ENCODE measurements around the gene SMAD3.

The SMAD3 gene

DNA sequence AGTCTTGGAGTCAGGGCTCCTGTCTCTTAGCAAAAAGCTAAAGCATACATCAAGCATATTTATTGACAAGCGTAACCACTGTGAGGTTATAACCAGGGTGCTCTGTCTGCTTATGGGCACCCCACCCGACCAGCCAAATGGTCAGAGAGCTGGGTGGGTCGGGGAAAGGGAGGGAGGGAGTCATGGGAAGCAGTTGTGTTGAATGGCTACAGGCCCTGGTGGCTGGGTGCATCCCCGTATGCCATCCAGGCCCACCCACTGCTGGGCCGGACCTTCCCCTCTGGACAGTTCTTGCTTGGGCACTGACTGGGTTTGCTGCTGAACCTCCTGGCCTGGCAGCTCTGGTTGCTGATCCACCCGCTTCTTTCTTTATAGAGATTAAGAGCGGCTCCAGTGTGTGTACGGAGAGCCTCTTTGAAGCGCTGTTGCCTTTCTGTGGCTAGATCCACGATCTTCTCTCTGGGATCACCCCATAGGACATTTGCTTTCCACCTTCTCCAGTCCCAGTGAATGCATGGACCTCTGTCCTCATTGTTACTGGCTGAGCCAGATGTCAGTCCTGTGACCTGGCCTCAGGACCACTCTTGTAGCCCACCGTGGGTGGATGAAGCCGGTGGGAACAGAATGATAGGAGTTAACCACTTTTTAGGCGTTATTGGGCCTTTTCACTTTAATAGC is 59.6 kb downstream of the SMAD3 start:
- DNase-seq (ENCODE audit: low read depth in 1 of 2, low spot score in 1 of 2): no peak

DNA sequence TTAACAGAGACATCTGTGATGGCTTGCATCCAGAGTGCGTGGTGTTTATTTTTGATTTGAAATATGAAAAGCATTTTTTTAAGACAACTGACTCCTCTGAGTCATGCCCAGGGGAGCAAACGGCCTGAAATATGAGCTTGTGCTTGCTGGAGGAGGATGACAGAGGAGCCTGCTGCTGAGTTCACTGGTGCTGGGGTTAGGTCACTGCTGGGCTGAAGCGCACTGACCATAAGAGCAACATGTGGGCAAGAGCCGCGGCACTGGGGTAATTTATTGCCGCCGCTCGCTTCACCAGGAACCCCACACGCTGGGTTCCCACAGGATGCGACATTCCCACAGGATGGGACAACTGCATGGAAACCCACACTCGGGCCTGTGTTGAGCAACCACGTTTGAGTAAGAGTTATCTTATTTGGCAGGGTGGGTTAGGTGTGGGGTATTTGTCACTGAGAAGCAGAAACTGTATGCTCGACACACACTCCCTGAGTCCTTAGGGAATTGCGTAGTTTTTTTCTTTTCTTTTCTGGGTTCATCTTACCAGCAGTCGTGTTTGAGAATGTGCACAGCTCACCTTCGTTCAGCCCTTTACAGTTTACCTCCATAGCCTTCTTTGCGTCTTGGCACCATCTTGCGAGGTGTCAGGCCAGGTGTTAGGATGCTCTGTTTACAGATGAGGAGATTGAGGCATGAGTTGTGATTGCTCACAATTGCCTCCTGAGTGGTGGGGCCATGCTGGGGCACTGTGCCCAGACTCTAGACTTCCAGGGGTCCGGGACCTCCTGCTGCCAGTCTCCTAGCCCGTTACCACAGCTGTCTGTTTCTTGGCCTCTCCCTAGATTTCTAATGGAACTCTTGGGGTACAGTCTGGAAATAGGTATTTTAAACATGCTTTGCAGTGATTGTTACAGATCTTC is 60.4 kb downstream of the SMAD3 start:
- no peak for DNase-seq (ENCODE audit: low read depth in 1 of 2, low spot score in 1 of 2)

DNA sequence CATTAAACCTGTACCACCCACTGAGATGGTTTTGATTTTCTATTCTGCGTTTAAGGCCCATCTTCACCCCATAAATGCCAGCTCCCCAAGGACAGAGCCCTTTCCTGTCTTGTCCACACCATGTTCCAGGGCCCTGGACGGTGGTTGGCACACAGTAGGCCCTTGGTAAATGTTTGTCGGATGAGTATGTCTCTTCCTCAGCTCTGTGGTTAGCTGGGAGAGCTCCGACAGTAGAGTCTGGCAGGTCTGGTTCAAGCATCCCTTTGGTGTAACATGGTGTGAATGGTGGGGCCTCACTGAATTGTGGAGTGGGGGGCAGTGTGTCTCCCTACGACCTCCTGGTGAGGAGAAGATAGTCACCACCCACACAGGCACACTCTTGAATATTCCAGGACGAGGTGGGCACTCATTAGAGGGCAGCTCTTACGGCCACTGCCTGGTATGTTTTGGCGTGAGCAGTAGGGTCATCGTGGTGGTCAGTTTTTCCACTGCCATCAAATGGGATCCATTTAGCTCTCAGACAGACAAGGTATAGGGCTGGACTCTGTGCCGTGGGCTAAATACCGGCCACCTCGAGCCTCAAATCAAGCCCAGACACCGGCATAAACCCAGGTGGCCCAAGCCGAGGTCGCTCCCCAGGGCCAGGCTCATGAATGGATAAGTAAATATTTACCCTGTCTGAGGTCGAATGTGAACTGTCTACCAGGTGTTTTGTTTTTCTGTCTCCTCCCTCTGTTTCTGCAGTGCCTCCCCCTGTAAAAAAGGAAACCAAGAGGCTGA is 61.3 kb downstream of the SMAD3 start:
- no peak for DNase-seq (ENCODE audit: low read depth in 1 of 2, low spot score in 1 of 2)

DNA sequence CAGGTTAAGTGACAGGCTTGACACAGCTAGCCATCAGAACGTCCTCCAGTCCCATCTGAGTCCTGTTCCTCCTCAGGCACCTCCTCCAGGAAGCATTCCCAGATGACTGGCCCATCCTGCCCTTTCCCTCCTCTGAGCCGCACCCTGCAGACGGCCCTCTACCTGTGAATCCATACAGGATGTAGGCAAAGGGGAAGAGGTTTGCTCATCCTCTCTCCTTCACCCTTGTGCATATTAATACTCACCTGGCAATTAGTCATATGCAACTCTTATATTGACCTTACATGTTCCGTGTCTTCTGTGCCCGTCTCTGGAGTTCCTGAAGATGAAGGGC is 61.9 kb downstream of the SMAD3 start:
- DNase-seq (ENCODE audit: low read depth in 1 of 2, low spot score in 1 of 2): no peak

DNA sequence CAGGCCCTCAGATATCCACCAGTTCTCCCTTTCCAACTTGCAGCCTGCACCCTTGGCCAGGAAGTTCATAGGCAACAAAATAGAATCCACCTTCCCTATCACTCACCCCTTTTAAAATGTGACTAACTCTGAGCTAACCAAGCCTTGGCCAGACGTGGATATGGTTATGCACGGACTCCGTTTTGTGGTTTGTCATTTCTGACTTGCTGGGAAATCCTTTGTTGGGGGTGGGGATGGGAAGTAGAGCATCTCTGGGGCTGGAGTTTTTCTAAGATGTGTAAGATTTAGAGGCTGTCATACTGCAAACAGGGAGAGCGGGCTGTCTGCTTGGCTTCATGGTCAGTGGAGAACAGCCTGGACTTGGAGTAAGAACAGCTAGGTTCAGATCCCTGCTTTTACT is 62.6 kb downstream of the SMAD3 start:
- no peak for DNase-seq (ENCODE audit: low read depth in 1 of 2, low spot score in 1 of 2)

DNA sequence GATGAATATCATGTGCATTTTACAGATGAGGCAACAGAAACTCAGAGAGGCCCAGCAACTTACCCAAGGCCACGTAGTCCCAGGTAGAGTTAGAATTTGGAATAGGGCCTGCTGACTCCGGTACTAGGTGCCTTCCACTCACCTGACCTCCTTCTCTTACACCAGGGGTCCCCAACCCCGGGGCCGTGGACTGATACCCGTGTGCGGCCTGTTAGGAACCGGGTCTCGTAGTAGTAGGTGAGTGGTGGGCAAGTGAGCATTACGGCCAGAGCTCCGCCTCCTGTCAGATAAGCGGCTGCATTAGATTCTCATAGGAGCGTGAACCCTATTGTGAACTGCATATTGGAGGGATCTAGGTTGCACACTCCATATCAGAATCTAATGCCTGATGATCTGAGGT is 64.8 kb downstream of the SMAD3 start:
- DNase-seq (ENCODE audit: low read depth in 1 of 2, low spot score in 1 of 2): no peak

DNA sequence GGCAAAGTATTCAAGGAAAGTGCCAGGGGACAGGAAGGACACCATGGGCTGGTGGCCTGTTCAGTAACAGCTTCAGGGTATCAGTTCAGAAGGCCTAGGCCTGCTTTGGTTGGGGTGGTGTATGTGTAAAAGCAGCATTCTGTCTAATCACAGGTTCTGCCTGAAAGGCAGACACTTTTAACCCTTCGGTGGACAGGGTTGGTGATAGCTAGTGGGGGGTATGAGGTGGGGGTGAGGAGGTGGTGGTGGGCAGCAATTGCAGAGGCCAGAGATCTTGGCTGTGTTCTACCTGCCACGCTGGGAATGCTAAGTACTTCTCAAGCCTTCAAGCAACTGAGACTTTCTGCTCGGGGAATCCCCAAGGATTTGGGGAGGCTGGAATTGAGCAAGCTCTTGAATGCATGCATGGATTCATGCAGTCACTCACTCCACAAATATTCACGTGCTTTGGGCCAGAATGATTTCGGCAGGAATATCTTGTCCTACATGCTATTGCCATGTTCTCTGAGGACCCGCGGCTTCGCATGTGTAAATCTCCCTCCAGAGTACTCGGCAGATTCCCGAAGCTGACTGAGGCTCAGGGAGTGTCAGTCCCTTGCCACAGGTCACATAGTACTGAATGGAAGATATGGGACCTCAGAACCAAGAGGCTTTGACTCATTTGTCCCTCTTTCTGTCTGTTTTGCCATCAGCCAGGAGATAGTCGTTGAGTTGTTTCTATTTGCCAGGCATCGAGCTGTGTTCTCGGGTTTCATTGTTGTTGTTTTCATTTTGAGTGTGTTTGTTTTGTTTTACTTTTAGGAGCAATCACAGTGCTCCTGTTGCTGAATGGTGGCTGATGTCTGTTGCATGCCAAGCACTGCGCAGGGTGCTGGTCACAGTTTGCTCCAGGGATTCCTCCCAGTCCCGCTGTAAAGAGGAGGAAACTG is 65.5 kb downstream of the SMAD3 start:
- no peak for DNase-seq (ENCODE audit: low read depth in 1 of 2, low spot score in 1 of 2)

DNA sequence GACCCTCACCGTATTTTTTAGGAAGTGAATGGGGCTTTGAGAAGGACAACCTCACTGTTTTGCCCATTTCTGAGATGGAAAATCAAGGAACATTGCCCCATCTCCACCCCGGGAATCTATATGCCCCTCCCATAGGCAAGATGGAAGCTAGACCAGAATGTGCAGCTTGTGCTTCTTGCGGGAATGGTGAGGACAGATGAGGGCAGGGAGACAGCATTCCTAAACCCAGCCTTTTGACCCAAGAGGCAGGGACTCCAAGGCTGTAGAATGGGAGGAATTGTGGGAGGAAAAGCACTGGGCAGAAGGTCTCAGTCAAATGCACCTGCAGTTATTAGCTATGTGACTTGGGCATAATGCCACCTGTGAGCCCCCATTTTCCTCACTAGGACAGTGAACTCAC is 66.9 kb downstream of the SMAD3 start:
- no peak for DNase-seq (ENCODE audit: low read depth in 1 of 2, low spot score in 1 of 2)

DNA sequence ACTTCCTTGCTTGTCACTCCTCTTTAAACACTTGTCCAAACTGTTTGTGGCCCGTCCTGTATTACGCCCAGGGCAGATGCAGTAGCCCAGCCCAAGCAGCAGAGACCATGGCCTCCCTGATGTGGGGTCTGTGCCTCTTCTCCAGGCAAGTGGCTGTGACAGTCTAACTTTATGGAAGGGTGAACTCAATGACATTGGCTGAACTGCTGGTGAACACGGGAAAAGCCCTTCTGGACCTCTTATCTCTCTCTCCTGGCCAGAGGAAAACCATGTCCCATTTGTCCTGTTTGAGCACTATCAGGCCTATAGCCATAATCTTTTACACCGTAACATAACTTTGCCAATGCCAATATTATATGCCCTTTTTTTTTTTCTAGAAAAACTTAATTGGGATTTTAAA is 67.6 kb downstream of the SMAD3 start:
- no peak for DNase-seq (ENCODE audit: low read depth in 1 of 2, low spot score in 1 of 2)

DNA sequence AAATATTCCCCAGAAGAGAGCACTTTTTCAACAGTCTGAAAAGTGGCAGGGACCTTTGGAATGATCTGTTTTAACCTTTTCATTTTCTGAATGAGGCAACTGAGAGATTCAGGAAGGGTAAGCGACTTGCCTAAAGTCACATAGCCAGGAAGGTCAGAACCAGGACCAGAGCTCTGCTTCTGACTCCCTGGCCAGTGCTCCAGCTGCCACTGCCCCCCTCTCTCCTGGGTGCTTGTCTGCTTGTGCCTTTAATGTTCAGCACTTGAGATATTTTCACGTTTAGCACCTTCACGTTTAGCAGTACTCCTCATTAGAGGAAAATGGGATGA is 68.3 kb downstream of the SMAD3 start:
- DNase-seq (ENCODE audit: low read depth in 1 of 2, low spot score in 1 of 2): no peak

DNA sequence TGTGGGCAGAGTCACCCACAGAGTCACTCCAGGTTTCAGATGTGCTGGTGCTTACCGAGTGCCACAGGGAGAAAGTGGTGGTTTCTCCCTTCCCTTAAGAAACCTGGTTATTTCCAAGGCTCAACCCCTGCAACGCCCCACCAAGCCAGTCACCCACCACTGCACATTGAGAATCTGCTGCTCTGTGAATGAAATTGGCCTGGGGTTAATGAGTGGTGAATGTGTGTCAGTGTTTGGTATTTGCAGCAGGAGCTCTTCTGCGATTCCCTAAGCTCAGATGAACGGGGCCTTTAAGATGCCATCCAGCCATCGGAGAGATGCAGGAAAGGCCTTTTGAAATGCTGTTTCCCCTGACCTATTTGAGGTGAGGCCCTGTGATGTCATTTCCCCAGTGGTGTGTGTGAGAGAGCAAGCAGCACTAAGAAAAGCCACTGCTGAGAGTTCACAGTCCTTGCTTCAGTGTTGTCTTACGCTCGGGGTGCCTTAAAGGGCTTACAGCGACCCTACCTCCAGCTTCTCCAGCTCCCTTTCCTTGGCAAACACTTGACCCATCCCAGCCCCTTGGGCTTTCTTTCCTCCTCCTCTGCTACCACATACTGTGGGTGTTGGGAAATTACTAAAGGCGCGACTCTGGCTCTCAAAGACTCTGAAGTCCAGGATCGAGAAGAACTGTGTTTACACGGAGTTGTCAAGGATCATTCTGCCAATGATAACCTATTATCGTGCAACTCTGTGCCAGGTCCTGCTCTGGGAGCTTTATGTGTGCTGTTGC is 68.9 kb downstream of the SMAD3 start:
- peak; percentile 22 to 42 for DNase-seq (ENCODE audit: low read depth in 1 of 2, low spot score in 1 of 2)

DNA sequence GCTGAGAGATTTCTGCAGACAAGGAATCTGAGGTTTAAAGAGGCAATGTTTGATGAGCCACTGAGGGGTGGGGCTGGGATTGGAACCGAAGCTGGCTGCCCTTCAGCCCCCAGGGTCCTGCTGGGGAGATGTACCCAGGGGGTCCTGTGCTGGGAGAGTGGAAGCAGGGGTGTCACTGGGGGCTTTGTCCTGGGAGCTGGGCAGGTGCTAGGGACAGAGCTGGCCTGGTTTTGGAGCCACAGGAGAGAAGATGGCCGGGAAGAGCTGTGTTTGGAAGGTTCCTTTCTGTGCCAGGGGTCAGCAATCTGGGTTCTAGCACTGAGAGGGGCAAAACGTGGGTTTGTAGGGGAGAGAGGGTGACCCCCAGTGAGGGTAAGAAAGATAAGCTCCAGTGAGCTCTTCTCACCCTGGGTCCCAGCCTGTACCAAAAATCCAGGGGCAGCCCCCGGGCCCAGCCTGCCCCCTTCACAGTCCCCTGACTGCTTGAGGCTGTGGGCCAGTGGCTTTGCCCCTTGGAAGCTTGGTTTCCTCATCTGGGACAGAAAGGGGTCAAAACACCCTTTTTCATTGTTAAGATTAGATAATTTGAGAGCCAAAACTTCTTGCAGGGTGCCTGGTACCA is 69.6 kb downstream of the SMAD3 start:
- no peak for DNase-seq (ENCODE audit: low read depth in 1 of 2, low spot score in 1 of 2)

DNA sequence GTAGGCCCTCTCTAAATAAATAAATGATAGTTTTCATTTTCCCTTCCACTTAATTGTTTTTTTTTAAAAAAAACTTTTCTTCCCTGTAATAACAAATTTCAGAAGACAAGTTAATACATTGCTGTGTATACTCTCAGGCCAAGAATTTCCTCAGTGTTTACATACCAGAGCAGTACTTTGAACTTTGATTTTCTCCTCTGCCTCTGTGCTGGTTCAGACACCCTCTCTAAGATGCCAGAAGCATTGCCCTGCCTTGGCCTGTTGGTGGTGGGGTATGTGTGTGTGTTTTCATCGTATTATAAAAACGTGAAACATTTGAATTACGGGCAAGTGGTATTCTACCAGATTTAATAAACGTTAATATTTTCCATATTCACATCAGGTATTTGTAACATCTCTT is 70.1 kb downstream of the SMAD3 start:
- DNase-seq (ENCODE audit: low read depth in 1 of 2, low spot score in 1 of 2): no peak

DNA sequence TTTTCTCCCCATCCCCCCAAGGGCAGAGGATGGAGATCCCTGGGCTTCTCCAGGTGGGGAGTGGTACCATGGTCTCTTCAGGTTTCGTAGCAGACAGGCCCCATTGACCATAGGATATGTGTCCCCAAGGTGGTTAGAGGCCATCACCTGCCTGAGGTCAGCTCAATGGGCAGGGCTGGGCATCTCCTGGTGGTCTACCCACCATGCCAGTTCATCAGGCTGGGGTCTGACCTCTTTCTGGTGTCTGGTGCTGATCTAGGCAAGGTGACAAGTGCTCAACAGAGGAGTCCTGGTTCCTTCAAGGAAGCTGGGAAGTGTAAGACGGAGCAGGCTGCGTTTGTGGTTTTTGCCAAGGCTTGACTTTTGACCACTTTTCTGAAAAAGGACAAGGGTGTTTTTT is 71.4 kb downstream of the SMAD3 start:
- DNase-seq (ENCODE audit: low read depth in 1 of 2, low spot score in 1 of 2): no peak

DNA sequence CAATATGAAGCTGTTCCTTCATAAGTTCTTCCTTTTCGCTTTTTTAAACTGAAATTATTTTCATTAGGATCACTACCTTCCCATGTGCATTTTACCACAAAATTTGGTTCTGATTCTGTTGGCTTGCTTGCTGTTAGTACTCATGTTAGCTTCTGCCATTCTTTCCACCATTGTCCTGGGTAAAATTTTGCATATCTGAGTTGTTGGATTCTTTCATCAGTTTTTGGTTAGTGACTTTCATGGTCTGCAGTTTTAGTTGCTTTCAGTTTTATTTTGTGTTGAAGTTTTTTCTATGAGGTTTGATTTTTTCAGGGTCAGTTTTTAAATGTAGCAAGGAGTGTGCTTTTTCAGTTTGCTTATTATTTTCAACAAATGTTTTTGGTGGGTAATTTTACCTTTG is 71.9 kb downstream of the SMAD3 start:
- DNase-seq (ENCODE audit: low read depth in 1 of 2, low spot score in 1 of 2): no peak

DNA sequence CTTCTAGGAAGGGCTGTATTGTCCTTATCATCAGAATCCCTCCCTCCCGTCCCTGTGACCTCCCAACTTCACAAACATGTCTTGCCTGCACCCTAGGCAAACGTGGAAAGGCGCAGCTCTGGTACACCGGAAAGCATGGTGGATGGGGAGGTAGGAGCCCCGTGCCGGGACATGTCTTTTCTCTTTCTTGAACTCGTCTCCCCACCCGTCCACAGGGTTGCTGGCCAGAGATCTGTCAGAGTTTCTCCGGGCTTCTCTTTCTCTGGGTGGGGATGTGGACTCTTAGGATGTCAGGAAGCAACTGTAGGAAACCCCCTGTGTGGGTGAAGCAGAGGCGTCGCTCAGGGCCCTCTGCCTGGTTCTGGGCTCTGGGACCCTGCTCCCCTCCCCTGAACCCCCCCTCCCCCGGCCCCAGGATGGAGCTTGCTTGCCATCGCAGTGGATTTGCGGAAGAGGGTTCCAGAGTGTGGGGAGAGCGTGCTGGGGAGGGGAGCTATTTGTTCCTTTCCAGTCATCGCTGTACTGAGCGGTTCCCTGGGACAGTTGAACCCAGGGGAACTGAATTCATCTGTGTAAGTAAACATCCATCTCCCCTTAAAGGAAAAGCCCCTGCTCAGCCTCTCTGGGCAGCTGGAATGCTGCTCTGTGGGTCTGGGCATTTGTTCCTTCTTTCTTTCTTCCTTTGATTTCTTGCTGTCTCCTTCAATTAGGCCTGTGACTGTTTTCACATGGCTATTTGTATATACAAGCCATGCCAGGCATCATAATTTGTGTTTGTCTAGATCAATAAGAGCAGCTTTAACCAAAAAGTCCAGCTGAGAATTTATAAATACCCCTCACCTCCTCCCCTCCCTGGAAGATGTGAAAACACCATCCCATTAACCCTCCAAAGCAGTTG is 72.8 kb downstream of the SMAD3 start:
- no peak for DNase-seq (ENCODE audit: low read depth in 1 of 2, low spot score in 1 of 2)

DNA sequence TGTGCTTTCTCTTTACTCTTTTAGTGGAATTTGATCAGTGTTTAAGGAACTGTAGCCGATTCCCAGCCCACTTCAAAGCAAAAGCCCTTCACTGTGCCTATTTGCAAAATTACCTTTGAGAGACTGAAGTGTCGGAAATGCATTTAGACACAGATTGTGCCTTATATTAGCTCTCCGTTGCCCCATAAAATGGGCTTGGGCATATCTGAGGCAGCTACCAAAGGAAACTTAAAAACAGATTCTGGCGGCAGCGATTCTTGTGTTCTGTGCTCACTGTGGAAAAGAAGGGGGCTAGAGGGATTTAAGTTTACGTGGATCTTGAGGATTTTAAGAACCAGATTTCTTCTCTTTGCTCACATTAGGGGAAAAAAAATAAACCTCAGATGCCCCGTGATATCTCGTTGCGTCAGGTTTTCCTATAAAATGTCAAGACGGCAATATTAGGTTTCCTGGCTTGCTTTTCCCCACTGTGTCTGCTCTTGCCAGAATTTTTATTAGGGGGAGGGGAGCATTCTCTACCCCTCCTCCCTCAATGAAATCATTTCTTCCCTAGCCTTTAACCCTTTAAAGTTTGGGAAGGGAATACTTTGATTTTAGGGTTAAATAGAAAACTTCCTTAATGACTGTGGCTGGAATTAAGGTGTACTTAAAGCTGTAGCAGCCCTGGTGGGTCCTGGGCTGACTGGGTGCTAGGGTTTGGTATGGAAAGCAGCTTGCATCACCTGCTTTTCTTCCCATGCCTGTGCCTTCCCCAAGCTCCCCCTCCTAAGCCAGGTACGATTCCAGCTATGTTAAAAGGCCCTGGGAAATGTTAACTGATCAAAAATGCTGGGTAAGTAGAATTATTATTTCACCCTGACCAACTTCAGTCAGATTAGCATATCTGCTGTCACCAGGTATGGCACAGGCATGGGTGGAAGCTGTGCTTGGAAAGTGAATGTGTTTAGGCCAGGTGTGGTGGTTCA is 73.8 kb downstream of the SMAD3 start:
- no peak for DNase-seq (ENCODE audit: low read depth in 1 of 2, low spot score in 1 of 2)

Measured in activated T-helper 1 cell treated with anti-CD3 and anti-CD28 coated beads, Interleukin-2, amount 50 U/mL, for 16 hours (primary cell).